ENCODE data around the gene PTPRG.

DNA sequence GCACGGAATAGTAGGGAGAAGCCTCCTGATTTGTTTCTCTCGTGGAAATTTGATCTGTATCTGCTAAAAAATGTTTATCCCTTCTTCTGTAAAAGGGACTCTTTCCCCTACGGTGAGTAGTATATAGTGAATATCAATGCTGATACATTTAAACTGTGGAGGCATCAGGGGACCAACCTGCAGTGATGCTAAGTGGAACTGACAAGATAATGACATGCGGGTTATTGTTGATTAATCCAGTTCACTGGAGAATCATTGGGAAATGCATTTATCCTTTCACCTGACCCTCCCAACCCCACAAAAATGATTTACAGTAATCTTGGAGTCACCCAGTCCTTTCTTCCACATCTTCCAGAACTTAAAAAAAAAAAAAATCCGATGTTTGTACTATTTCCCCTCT lies 264.8 kb downstream of the PTPRG start:
- TF ChIP-seq, protein P1, sequence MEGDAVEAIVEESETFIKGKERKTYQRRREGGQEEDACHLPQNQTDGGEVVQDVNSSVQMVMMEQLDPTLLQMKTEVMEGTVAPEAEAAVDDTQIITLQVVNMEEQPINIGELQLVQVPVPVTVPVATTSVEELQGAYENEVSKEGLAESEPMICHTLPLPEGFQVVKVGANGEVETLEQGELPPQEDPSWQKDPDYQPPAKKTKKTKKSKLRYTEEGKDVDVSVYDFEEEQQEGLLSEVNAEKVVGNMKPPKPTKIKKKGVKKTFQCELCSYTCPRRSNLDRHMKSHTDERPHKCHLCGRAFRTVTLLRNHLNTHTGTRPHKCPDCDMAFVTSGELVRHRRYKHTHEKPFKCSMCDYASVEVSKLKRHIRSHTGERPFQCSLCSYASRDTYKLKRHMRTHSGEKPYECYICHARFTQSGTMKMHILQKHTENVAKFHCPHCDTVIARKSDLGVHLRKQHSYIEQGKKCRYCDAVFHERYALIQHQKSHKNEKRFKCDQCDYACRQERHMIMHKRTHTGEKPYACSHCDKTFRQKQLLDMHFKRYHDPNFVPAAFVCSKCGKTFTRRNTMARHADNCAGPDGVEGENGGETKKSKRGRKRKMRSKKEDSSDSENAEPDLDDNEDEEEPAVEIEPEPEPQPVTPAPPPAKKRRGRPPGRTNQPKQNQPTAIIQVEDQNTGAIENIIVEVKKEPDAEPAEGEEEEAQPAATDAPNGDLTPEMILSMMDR (IDR thresholded peaks at IDR 0.05) = no peak
- no peak for TF ChIP-seq POLR2A (IDR thresholded peaks at IDR 0.05)
